Keratinocyte (primary cell): ENCODE results near the gene ARSB.

ENCODE experiments used
- EZH2 ChIP-seq: IDR thresholded peaks from one replicate; pipeline ENCODE4 v1.6.1; 2012; ENCODE audit warnings: inconsistent platforms, mild to moderate bottlenecking, low read length, moderate library complexity
- TF ChIP-seq, protein P1 (sequence below), 3 experiments: IDR thresholded peaks in 1 of 3; conservative IDR thresholded peaks in 1 of 3; optimal IDR thresholded peaks in 1 of 3; 2 replicates in 2 of 3; 3 replicates in 1 of 3; pipeline versions ENCODE3 to v1.5.1; 2011; ENCODE audit warnings: low read length in 3 of 3, mild to moderate bottlenecking in 3 of 3, moderate library complexity in 2 of 3, control low read depth in 1 of 3, inconsistent platforms in 1 of 3; ENCODE audit not compliant: insufficient read depth in 2 of 3; ENCODE audit errors: extremely low read depth in 1 of 3

- TF ChIP-seq, protein P1, sequence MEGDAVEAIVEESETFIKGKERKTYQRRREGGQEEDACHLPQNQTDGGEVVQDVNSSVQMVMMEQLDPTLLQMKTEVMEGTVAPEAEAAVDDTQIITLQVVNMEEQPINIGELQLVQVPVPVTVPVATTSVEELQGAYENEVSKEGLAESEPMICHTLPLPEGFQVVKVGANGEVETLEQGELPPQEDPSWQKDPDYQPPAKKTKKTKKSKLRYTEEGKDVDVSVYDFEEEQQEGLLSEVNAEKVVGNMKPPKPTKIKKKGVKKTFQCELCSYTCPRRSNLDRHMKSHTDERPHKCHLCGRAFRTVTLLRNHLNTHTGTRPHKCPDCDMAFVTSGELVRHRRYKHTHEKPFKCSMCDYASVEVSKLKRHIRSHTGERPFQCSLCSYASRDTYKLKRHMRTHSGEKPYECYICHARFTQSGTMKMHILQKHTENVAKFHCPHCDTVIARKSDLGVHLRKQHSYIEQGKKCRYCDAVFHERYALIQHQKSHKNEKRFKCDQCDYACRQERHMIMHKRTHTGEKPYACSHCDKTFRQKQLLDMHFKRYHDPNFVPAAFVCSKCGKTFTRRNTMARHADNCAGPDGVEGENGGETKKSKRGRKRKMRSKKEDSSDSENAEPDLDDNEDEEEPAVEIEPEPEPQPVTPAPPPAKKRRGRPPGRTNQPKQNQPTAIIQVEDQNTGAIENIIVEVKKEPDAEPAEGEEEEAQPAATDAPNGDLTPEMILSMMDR (optimal IDR thresholded peaks at IDR 0.05 in 1 of 3, IDR thresholded peaks at IDR 0.05 in 1 of 3, conservative IDR thresholded peaks at IDR 0.05 in 1 of 3; ENCODE audit: extremely low read depth in 1 of 3, insufficient read depth in 2 of 3, low read length in 3 of 3): no peak
- no peak for TF ChIP-seq EZH2
Observed at GRCh38 chr5:78778538-78778937, 206.6 kb downstream of the ARSB start.
